B cell (primary cell): ENCODE data around the gene C10orf105. TPM values are rescaled to one million over a fixed set of nuclear protein-coding genes. Genes with fewer than 3 reads are reported as not detected.

Experiments
- ATAC-seq: fragments of 200-7000 bp; cut with Tn5 transposase; one replicate; pipeline ENCODE4 v1.10.0; 2021; ENCODE audit warnings: low read depth, mild to moderate bottlenecking, moderate number of reproducible peaks, moderate library complexity
- CTCF ChIA-PET: fragments of 350-600 bp; sonication (Branson Sonifier 250); formaldehyde crosslinking; loops from one replicate; lab custom pipeline; 2021; ENCODE audit warnings: antibody characterized with exemption, inconsistent platforms; lab: Charles Lee
- POLR2A ChIA-PET: fragments of 350-600 bp; sonication (Branson Sonifier 250); formaldehyde crosslinking; loops from one replicate; lab custom pipeline; 2021; ENCODE audit warnings: antibody characterized with exemption; lab: Charles Lee
- DNase-seq: peaks from one replicate; pipeline ENCODE4 v3.0.0; 2013
- H2AFZ ChIP-seq: 2 replicates; pipeline ENCODE4 v1.6.1; 2012; ENCODE audit warnings: mild to moderate bottlenecking, low read depth, low read length; ENCODE audit not compliant: insufficient read depth, poor library complexity, severe bottlenecking
- H3K27ac ChIP-seq, 2 donors: 1 replicate in 1 of 2; 2 replicates in 1 of 2; pipeline ENCODE4 v1.5.1; 2012 to 2013; ENCODE audit warnings: low read length in 2 of 2, mild to moderate bottlenecking in 2 of 2, moderate library complexity in 1 of 2
- H3K27me3 ChIP-seq, 4 experiments: fragments of 200-600 bp in 1 of 4; sonication (generic) in 1 of 4; replicated peaks in 1 of 4; 1 replicate in 2 of 4; 2 replicates in 2 of 4; pipeline versions ENCODE4 v1.6.1 to v1.7.0; 2013 to 2016; ENCODE audit warnings: low read length in 3 of 4, mild to moderate bottlenecking in 2 of 4, mixed read lengths in 1 of 4, moderate library complexity in 1 of 4; ENCODE audit not compliant: insufficient read depth in 4 of 4, control insufficient read depth in 3 of 4; ENCODE audit errors: control extremely low read depth in 1 of 4
- H3K36me3 ChIP-seq, 2 experiments: replicated peaks in 1 of 2; 1 replicate in 1 of 2; 2 replicates in 1 of 2; pipeline versions ENCODE4 v1.6.1 to v1.7.1; 2013; ENCODE audit warnings: low read length in 1 of 2; ENCODE audit not compliant: insufficient read depth in 2 of 2, control insufficient read depth in 1 of 2; ENCODE audit errors: control extremely low read depth in 1 of 2, extremely low read depth in 1 of 2
- H3K4me1 ChIP-seq, 2 donors: fragments of 200-600 bp in 1 of 2; sonication (generic) in 1 of 2; 1 replicate in 1 of 2; 2 replicates in 1 of 2; pipeline versions ENCODE4 v1.5.1 to v1.6.1; 2013 to 2017; ENCODE audit warnings: low read length in 2 of 2; ENCODE audit not compliant: control insufficient read depth in 2 of 2, insufficient read depth in 2 of 2
- H3K4me2 ChIP-seq: replicated peaks from 2 replicates; pipeline ENCODE3; 2012; ENCODE audit warnings: mild to moderate bottlenecking, low read depth, low read length; ENCODE audit not compliant: poor library complexity, severe bottlenecking
- H3K4me3 ChIP-seq, 5 experiments: fragments of 200-600 bp in 1 of 5; sonication (generic) in 1 of 5; 1 replicate in 3 of 5; 2 replicates in 2 of 5; pipeline versions ENCODE4 v1.5.1 to v1.7.0; 2011 to 2016; ENCODE audit warnings: low read length in 4 of 5, mild to moderate bottlenecking in 4 of 5, low read depth in 2 of 5, control low read depth in 1 of 5, moderate library complexity in 1 of 5; ENCODE audit not compliant: insufficient read depth in 1 of 5; ENCODE audit errors: control extremely low read depth in 1 of 5, extremely low read depth in 1 of 5
- H3K79me2 ChIP-seq: fragments of 200-600 bp; sonication (generic); one replicate; pipeline ENCODE4 v1.6.0; 2016; ENCODE audit warnings: low read length; ENCODE audit not compliant: control insufficient read depth, insufficient read depth
- H3K9ac ChIP-seq: fragments of 200-600 bp; sonication (generic); 2 replicates; pipeline ENCODE4 v1.6.1; 2017; ENCODE audit warnings: mild to moderate bottlenecking, low read length, moderate library complexity
- H3K9me3 ChIP-seq, 3 donors: one replicate each; pipeline versions ENCODE4 v1.6.1 to v1.7.1; 2013; ENCODE audit warnings: low read length in 2 of 3; ENCODE audit not compliant: control insufficient read depth in 2 of 3, insufficient read depth in 1 of 3; ENCODE audit errors: control extremely low read depth in 1 of 3
- H4K20me1 ChIP-seq: 2 replicates; pipeline ENCODE4 v1.6.0; 2012; ENCODE audit warnings: mild to moderate bottlenecking, low read length; ENCODE audit not compliant: insufficient read depth, control insufficient read depth, poor library complexity, severe bottlenecking
- H3K27ac Mint-ChIP-seq: one replicate; pipeline ENCODE4 v1.8.0; 2021; ENCODE audit warnings: mixed read lengths
- H3K27me3 Mint-ChIP-seq: one replicate; pipeline ENCODE4 v1.8.0; 2021; ENCODE audit warnings: mixed read lengths
- H3K4me1 Mint-ChIP-seq: one replicate; pipeline ENCODE4 v1.8.0; 2021; ENCODE audit warnings: mixed read lengths
- H3K4me3 Mint-ChIP-seq: one replicate; pipeline ENCODE4 v1.8.0; 2021; ENCODE audit warnings: mixed read lengths
- H3K9me3 Mint-ChIP-seq: one replicate; pipeline ENCODE4 v1.8.0; 2022; ENCODE audit warnings: mixed read lengths; ENCODE audit not compliant: insufficient read depth
- CTCF ChIP-seq: fragments of 200-600 bp; IDR thresholded peaks from one replicate; pipeline ENCODE4 v1.8.0; 2022; ENCODE audit warnings: antibody characterized with exemption, mild to moderate bottlenecking
- EZH2 ChIP-seq: IDR thresholded peaks from 2 replicates; pipeline ENCODE4 v1.6.1; 2012; ENCODE audit warnings: borderline replicate concordance, low read depth, mild to moderate bottlenecking, moderate library complexity, low read length; ENCODE audit not compliant: insufficient read depth, poor library complexity, severe bottlenecking
- WGBS: methylation state at CpG from one replicate; pipeline ENCODE4 v1.1.5; 2013; ENCODE audit warnings: missing lambda C conversion rate; ENCODE audit not compliant: insufficient coverage; 5-methylcytosine and 5-hydroxymethylcytosine counted together
- intact Hi-C: fragments of 100-400 bp; cut with micrococcal nuclease; formaldehyde crosslinking; loops from one replicate; pipeline ENCODE4 v1.10.0; 2022
- polyA plus RNA-seq: library from polyadenylated mRNA; depleted of rRNA; stranded (reverse); fragments of >200 nt; gene quantifications from 2 replicates; pipeline ENCODE4 v1.2.3, GENCODE V29; 2012
- total RNA-seq, 2 donors: library from RNA; stranded (reverse); fragments of 120-200 nt in 1 of 2; gene quantifications; 1 replicate in 1 of 2; 2 replicates in 1 of 2; pipeline versions ENCODE4 v1.2.3 to v1.2.4, GENCODE V29; 2013 to 2022

The C10orf105 gene
- total and polyA plus RNA-seq, 2 donors (not counting 1 experiment from before 2014, with no cell fraction given), result 0.03 TPM; not detected in 1

GRCh38 chr10:71731791-71732190 lies 12.2 kb upstream of the C10orf105 start:
- CTCF ChIA-PET, result interaction anchor here (0.7 to 2.9 kb wide), 8 partner anchors 11 to 44 kb away, joined by 3 to 9 read pairs (median 3); no protein-coding TSS in a partner anchor
- H2AFZ ChIP-seq, result no peak overlapping the region
- peaks cover 75% of the 10 kb centered on the region for H3K4me1 Mint-ChIP-seq
- POLR2A ChIA-PET, result interaction anchor here (0.9 kb wide), 1 partner anchor 12 kb away, joined by 3 read pairs; no protein-coding TSS in a partner anchor
- H3K4me3 ChIP-seq, result no peak overlapping the region
- intact Hi-C loops, result no loop called here
- H3K4me3 Mint-ChIP-seq, result no peak overlapping the region
- peaks cover 58 to 84% of the 10 kb centered on the region in 2 donors for H3K4me1 ChIP-seq
- no peaks in the 10 kb centered on the region for H3K27me3 ChIP-seq
- no peak overlapping the region for H3K4me2 ChIP-seq
- H3K36me3 ChIP-seq, result no peaks in the 10 kb centered on the region
- H3K9ac ChIP-seq, result no peak overlapping the region
- WGBS, result 94% methylated on average over 11 of the region's 12 CpGs
- TF ChIP-seq CTCF (no peak), EZH2 (no peak)
- no peaks in the 10 kb centered on the region for H3K27me3 Mint-ChIP-seq
- DNase-seq, result no peak
- no peaks in the 10 kb centered on the region for H4K20me1 ChIP-seq
- H3K9me3 Mint-ChIP-seq, result no peaks in the 10 kb centered on the region
- H3K27ac ChIP-seq, result no peak overlapping the region
- no peak overlapping the region for H3K27ac Mint-ChIP-seq
- no peak for ATAC-seq
- peaks cover 0 to 4% (median 0%) of the 10 kb centered on the region in 3 donors for H3K9me3 ChIP-seq
- H3K79me2 ChIP-seq, result no peaks in the 10 kb centered on the region

- no peak for ATAC-seq
- H3K4me3 Mint-ChIP-seq, result peak overlapping the region; percentile 83
- H3K27me3 Mint-ChIP-seq, result no peaks in the 10 kb centered on the region
- Histone ChIP-seq H3K79me2 (no peaks in the 10 kb centered on the region), H3K4me2 (peak overlapping the region; percentile 15), H3K27me3 (no peaks in the 10 kb centered on the region), H3K4me3 (no peak overlapping the region), H4K20me1 (no peaks in the 10 kb centered on the region), H2AFZ (no peak overlapping the region), H3K36me3 (no peaks in the 10 kb centered on the region), H3K27ac (no peak overlapping the region), H3K4me1 (peaks cover 45 to 77% of the 10 kb centered on the region in 2 donors), H3K9me3 (peaks cover 0 to 7% (median 0%) of the 10 kb centered on the region in 3 donors), H3K9ac (no peak overlapping the region)
- peaks cover 63% of the 10 kb centered on the region for H3K4me1 Mint-ChIP-seq
- POLR2A ChIA-PET, result interaction anchor here (1.4 to 3.0 kb wide), 3 partner anchors 20 to 44 kb away, joined by 6 to 15 read pairs (median 12); partner anchors contain the start of gene VSIR
- no peak for DNase-seq
- TF ChIP-seq CTCF, result no peak
- TF ChIP-seq EZH2, result no peak
- CTCF ChIA-PET, result interaction anchor here (1.1 to 6.1 kb wide), 7 partner anchors 13 to 85 kb away, joined by 3 to 36 read pairs (median 5); partner anchors contain the start of gene VSIR
- intact Hi-C loops, result no loop called here
- 39% methylated on average over 7 of the region's 10 CpGs for WGBS
- H3K27ac Mint-ChIP-seq, result no peak overlapping the region
- no peaks in the 10 kb centered on the region for H3K9me3 Mint-ChIP-seq
Measured at GRCh38 chr10:71729161-71729636, 9.6 kb upstream of the C10orf105 start.
